ENCODE results near the gene CDS1.
"Not testable (repeated sequence)": the region's sequence is repeated elsewhere in the genome, so short reads cannot be mapped to it uniquely, and the experiment has no call there.

Gene CDS1

DNA sequence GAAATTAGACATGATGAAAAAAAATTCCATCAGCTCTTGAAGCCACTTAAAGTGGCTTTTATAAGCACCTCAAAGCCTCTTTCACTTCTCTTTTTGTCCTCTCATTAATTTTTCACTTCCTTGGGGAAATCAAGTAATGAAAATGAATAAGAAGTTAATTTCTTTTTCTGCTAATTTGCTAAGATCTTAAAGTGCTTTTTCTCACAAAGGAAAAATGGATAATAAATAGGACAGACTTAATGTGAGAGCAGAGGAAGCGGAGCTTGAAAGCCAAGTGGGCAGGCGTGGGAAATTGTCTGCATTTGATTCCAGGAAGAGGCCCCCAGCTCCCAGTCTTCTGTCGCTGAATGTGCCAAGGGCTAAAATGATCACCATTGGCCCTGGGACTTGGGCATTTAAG is 28.6 kb downstream of the CDS1 start:
- DNase-seq (ENCODE audit: low read depth), result no peak

DNA sequence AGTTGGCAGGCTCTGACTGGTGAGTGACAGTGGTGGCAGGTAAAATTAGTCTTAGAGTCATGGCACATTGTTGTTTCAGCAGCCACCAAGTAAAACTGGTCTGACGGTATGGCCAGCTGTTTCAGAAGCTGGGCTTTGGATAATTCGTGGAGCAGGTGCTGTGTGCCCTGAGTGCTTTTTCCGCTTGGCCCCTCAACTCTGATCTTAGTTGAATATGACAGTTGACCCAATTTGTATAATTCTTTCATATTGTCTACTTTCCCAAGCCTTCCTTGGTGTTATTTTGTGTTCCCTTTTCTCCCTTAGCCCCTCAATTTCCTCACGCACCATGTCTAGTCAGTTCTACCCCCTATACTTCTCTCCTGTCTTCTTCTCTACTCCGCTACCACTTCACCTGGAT is 32.0 kb downstream of the CDS1 start:
- DNase-seq (ENCODE audit: low read depth), result no peak

DNA sequence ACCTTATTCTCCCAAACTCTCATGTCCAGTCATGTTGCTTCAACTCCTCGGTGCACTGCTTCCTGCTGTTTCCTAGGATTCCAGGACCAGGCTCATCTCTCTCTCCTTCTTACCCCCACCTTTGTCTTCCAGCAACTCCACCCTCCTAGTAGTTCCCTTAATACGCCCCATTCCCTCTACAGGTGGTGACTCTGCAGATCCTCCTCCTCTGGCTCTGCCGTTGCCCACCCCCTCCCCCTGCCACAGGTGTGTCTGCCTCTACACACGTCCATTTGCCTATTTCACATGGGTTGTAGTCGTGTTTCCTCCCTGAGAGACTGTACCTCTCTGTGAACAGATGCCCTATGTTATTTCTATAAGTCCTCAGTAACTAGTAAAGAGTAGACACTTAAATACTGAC is 32.4 kb downstream of the CDS1 start:
- no peak for DNase-seq (ENCODE audit: low read depth)

DNA sequence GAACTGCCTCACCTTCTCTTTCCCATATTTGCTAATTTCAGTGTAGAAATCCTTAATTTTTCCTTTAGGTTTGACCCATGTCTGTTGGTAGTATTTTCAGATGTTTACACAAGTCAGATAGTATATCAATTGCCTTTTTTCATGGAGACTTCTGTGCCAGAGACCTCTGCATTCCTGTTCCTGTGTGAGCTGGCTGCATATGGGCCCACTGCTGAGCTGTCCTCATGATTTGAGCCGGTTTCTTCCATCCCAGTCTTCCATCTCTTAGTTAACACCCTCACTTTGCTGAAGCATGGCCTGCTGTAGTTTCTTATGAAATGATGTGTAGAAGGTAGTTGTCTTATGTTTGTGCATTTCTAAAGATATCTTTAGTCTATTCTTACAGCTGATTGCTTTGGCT is 40.0 kb downstream of the CDS1 start:
- DNase-seq (ENCODE audit: low read depth), result no peak

DNA sequence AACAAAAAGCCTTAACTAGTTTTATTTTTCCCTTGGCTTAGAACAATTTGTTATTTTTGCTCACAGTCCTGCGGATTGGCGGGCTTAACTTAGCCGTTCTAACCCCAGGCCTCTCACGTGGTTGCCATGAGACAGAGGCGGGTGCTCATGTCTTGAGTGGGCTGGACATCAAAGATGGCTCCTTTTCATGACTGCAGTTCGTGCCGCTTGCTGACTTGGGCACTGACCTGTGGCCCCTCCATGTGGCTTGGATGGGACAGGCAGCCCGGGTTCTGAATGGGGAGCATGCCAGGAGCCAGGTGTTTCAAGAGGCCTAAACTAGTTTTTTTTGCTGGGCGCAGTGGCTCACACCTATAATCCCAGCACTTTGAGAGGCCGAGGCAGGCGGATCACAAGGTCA is 40.7 kb downstream of the CDS1 start:
- DNase-seq (ENCODE audit: low read depth), result no peak

DNA sequence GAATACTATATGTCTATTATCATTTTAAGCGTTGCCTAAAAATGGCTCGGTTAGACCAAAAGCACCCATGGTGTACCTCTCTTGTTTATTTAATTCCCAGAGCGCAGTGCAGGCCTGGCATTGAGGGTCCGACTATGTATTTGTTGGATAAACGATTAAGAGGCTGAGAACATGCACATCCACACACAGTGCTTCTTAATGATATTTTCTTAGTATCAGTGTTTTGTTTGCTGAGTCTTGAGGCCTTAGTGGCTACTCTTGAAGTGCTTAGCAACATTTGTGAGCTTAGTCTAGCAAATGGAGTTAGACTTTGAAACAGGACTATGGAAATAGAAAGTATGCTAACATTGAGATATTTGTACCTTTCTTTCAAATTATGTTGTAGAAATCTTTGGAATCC is 43.7 kb downstream of the CDS1 start:
- DNase-seq (ENCODE audit: low read depth), result no peak

DNA sequence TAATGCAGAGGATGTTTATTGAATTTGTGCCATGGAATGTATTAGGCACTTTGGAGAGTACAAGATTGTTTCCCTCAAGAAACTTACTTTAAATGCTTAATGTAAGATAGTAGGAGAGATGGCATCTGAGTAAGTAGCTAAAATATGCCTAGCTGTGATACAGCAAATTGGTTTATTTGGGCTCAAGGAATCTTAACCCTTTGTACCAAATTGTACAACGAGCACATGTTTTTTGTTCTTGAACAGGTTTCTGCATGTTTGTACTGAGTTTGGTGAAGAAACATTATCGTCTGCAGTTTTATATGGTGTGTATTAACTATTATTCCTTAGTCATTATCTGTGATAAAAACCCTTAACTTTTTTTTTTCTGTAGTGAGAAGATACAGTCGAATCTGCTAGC is 48.6 kb downstream of the CDS1 start:
- no peak for DNase-seq (ENCODE audit: low read depth)

DNA sequence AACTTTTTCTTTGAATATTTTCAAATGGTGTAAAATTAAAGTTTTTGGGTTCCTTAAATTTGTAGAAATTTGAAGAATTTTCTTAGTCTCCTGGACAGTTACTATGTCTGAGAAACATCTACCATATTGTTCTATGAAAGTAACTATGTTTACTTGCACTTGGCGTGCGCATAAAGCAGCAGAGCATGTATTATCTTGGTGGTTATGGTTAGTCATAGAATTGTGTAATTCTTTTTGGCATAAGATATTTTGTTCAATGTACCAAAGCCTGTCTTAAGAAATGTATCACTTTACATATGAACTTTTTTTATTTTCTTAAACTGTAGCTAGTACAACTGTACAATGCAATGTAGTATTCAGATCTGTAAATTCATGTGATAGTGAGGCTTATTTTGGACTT is 49.2 kb downstream of the CDS1 start:
- peak; percentile 36 for DNase-seq (ENCODE audit: low read depth)

DNA sequence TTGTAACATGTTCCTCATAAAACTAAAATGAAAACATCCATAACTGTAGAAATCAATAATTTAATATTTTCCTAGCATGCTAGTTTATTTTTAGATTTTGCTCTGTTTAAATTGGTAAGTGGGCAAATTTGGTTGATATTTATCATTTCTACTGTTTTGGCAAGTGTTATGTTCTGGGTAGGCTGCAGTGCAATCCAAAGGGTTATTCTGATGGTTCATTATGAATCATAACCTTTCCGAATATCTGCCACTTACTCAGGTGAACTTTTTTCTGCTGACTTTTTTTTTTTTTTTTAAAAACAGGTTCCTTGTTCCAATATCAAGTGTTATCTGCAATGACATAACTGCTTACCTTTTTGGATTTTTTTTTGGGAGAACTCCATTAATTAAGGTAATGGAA is 52.0 kb downstream of the CDS1 start:
- DNase-seq (ENCODE audit: low read depth), result no peak

DNA sequence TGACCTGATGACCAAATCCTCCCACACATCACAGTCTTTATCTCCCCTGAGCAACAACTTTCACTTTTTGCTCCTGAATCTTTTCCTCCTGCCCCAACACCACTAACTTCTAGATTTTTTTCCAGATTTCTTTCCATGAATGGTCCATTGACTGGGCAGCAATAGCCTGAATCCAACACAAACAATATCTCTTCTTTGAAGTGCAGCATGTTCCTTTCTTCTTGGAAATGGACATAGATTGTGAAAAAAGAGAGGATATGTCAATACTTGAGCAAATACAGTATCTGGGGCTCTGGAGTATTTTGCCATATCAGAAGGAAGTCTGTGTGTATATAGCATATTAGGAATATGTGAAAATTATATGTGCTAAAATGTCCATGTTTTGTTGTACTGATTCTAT is 55.2 kb downstream of the CDS1 start:
- no peak for DNase-seq (ENCODE audit: low read depth)

DNA sequence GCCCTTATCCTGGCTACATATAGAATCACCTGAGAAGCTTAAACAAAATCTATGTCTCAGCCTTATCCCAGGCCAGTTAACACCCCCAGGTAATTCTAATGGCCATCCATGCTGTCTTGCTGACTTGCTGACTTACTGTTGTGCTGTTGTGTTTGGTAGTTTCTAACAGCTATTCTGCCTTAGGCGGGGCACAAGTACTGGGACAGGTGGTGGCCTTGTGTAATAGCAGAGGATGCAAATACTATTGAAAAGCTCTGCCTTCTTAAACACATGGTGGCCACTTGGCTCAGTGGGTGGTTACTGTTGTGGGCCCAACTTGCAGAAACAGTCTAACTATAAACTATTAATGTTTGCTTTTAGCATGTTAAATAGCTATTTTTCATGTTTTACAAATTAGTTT is 56.2 kb downstream of the CDS1 start:
- DNase-seq (ENCODE audit: low read depth), result no peak

DNA sequence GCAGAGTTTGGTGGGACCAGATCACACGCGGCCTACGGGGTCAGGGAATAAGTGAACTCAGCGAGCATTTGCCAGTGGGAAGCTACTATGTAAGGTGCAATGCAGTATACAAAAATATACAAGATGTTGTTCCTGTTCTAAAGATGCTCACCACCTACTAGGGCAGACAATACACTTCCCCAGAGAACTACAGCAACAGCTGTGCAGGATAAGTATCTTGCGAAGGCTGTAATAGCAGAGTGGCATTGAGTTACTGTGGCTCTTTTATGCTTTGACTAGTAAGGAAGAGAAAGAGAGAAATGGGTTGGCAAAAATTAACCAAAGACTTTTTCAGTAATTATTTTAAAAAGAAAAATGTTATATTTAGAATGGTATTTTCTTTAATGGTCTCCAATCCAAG is 61.2 kb downstream of the CDS1 start:
- DNase-seq (ENCODE audit: low read depth), result no peak

DNA sequence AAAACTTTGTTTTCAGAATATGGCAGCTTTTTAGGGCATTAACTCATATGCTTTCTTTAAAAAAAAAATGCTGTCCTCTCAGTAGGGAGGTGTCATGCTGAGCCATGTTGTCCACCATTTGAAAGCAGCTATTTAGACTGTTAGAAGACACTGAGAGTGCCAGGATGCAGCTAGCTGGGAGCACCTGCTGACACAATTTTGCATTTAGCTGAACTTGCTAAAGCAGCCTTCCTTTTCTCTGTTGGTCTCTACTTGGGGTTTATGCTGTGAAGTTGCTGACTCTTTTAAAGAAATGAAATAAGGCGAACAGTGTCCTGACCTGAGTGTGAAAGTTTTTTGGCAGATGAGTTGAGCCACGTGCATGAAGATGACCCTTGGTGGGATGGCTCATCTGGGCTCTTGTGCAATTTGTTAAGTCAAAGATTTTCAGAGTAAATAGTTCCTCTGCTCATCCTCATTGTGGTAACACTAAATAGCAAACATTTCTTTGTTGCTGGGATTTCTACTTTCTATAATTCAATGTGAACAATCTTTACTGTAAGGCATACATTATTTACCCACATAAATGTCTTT is 64.5 kb downstream of the CDS1 start:
- DNase-seq (ENCODE audit: low read depth), result peak; percentile 2

DNA sequence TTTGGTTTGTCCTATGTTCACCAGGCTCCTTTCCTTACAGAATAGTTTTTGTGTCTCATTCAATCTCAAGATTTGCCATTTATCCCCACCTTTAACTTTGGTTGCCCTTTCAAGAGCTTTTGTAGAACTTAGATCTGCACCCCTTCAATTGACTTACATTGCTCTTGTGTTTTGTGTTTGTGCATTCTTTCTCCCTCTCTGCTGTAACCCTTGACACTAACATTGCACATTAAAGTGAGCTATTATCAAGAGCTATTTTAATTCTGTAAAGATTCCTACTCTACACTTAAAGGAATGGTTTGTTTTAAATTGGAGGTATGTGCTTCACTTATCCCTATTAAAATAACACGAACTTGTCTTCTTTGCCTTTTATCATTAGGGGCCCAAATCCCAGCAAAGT is 65.3 kb downstream of the CDS1 start:
- DNase-seq (ENCODE audit: low read depth), result no peak

DNA sequence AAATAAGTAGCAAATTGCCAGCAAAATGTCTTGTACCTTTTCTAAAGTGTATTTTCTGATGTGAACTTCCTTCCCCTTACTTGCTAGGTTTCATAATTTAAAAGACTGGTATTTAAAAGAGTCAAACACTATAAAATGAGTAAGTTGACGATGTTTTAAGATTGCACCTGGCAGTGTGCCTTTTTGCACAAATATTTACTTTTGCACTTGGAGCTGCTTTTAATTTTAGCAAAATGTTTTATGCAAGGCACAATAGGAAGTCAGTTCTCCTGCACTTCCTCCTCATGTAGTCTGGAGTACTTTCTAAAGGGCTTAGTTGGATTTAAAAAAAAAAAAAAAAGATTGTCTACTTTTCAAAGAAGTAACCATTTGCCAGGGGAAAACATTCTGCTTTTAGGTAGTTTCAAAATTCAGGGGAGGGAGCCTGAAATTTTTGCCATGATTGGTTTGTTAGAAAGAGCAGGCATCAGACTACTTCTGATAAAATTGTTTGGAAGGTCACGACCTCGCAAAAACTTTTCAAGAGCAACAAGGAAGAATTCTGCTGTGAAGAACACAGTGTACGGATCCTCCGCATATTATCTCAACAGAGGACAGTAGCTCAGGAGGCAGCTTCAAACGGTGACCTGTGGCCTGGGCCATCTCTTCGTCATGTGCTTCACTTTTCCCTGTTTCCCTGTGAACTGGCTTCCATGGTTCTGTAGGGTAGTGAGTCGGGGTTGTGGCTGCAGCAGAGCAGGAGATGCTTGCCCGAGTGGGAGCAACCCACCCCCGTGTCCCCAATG is 66.1 kb downstream of the CDS1 start:
- no peak for DNase-seq (ENCODE audit: low read depth)

DNA sequence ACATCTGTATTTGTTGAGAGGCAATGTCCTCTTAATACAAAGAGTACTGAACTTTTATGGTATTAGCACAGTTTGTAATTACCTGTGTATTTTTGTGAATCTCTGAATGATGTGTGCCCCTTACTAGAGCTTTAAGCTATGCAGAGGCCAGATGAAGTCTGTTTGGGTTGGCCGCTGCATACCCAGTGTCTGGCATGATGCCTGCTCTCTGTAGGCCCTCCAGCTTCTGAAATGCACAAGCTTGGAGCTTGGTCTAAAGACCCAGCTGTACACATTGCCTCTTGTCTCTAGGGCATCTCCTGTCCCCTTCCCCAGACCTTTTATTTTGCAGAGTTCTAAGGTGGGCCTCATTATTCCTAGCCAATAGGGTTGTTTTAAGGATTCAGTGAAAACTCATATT is 68.6 kb downstream of the CDS1 start:
- no peak for DNase-seq (ENCODE audit: low read depth)

DNA sequence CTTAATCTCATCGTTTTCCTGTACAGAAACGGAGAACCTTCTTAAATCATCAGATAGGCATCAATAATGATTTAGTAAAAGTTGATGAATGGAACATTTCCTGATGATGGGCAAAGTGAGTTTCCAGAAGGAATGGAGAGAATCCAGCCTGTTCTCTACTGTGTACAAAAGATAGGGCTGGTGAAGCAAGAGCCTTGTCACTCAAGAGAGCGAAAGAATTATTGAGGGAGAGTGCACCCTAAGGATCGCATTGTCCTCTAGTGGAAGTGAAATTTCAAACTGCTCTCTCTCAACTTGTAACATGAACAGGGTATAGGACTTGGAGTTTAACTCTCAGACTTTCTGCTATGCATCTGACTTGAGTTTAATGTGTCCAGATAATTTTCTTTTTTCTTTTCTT is 69.6 kb downstream of the CDS1 start:
- DNase-seq (ENCODE audit: low read depth), result no peak

DNA sequence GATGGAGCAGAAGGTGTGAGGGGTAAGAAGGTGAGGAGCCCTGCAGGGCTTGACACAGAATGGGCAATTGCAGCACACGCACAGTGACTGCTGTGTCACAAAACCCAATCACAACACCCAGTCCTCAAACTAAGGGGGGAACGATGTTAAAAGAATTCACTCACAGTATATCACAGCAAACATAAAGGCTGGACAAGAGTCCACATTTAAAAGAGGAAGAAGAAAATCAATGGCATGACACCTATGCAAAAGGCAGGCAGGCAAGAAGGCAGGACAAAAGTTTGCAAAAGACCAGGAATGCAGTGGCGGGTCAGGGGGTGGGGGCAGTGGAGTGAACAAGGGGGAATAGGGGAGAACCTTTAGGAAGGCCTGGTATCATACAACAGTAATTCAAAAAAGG is 77.7 kb downstream of the CDS1 start:
- no peak for DNase-seq (ENCODE audit: low read depth)

DNA sequence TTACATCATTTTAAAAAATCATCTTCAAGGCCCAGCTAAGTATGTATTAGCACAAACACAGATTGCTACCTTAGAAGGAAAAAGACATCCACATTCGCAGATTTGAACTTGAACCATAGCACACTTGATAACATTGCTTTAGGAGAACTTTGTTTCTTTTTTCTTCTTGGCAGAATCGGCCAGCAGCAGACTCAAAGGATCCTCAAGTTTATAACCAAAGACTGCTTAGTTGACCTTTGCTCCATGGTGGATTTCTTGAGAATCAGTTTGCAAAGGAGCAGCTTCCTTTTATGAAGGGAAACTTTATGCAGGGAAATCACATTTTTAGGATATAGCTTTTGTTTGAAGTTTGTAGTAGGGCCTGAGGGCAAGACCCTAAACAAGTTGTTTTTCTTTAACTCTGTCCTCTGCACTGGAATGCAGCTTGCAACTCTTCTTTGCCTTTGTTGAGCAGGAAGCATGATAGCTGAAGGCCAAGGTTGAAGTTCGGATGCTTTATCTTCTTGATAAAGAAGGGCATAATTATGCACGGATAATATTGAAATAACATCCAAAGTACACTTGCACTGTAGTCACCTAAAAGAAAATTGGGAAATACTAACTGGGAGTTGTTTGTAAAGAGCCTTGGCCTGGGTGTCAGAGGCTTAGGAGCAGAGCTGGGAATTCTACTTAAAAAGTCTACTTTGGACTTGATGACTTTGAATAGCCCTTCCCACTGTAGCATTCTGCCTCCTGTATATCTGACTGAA is 78.4 kb downstream of the CDS1 start:
- DNase-seq (ENCODE audit: low read depth), result no peak

DNA sequence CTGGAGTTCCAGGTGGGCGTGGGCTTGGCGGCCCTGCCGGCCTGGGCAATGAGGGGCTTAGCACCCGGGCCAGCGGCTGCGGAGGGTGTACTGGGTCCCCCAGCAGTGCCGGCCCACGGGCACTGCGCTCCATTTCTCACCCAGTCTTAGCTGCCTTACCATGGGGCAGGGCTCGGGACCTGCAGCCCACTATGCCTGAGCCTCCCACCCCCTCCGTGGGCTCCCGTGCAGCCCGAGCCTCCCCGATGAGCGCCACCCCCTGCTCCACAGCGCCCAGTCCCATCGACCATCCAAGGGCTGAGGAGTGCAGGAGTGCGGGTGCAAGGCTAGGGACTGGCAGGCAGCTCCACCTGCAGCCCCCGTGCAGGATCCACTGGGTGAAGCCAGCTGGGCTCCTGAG is 81.8 kb downstream of the CDS1 start:
- not testable (repeated sequence) for DNase-seq (ENCODE audit: low read depth)

DNA sequence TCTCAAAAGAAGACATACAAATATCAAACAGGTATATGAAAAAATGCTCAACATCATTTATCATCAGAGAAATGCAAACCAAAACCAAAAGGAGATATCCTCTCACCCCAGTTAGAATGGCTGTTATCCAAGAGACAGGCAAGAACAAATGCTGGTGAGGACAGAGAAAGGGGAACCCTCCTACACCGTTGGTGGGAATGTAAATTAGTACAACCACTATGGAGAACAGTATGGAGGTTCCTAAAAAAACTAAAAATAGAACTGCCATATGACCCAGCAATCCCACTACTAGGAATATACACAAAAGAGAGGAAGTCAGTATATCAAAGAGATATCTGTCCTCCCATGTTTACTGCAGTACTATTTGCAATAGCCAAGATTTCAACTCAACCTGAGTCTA is 83.5 kb downstream of the CDS1 start:
- no peak for DNase-seq (ENCODE audit: low read depth)

DNA sequence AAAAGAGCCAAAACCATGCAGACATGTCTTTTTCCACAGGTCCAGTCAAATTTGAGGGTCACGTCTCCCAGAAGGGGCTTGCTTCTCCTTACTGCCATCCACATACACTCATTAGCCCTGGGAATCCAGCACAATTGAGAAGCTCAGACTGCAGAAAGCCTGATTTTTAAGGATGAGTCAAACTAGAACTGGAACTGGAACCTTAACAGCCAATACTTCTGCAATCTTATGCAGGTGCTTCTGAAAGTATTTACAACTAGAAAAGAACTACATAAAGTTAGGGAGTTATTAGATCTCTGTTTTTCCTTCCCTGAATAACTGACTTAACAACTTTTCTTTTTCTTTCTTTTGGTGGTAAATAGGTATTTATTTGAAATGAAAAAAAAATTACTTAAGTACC is 86.3 kb downstream of the CDS1 start:
- DNase-seq (ENCODE audit: low read depth), result no peak

DNA sequence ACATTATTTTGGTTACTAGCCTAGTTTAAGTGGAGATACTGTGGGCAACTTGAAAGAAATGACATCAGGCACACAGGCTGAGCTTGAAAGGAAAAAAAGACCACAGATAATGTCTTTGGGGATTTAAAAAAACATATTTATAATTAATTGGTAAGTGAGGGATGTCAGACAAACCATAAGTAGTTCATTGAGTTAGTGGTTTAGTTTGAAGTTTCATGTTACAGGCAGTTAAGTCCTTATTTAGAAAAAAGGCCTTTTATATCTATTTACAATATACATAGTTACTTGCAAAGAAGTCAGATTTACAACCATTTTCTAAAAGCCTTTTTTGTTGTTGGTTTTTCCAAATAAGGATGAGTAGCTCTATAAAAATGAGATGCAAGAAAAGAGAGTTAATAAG is 89.2 kb downstream of the CDS1 start:
- peak; percentile 64 for DNase-seq (ENCODE audit: low read depth)

All from EH (cell line).